GM03348 (cell line): ENCODE measurements around the gene RASSF1.

Source experiments
- DNase-seq: peaks from one replicate; pipeline ENCODE4 v3.0.0; 2012; ENCODE audit warnings: low spot score

Gene RASSF1

DNA sequence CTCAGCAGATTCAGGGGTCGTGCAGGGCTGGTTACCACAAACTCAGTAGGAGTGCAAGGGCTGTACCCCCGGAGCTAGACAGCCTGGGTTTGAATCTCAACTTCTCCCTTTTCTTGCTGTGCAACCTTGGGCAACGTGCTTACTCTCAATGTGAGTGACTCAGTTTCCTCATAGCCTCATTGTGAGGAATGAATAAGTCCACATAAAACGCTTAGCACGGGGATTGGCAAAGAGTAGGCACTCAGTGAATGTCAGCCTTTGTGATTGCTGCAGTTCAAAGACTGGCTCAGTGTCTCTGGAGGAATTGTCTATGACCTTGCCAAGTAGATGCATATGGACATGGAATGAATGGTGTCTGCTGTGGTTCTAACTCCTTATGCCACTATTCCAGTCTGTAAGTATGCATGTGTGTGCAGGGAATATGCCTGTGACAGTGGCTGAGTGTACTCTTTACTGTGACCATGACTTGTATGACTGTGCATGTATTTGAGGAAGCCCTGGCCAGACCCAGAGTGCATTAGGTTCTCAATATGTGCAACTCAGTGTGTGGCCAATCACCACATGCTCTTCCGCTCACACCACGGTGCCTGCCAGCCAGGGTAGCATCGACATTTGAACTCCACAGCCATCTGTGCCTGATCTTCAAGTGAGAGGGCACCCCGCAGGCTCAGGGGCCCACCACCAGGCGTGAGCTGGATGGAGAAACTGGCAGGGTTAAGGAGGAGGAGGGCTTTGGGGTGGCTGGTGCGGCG lies 40.5 kb downstream of the RASSF1 start:
- DNase-seq, result peak; percentile 22

- DNase-seq, result no peak
Measured at GRCh38 chr3:50299638-50299928, 41.1 kb downstream of the RASSF1 start.

GRCh38 chr3:50298836-50299637 lies 41.6 kb downstream of the RASSF1 start, which contains the start of the genes HYAL3 and NAA80:
Gene HYAL3, minus strand, starts transcription at chr3:50299405. Its CDS starts 3,803 bp downstream, at chr3:50295602.
Gene NAA80, minus strand, starts transcription at chr3:50299405. Its CDS starts 1,942 bp downstream, at chr3:50297463.
- DNase-seq, result peak; percentile 100

- DNase-seq, result no peak
Measured at GRCh38 chr3:50297896-50298725, 42.5 kb downstream of the RASSF1 start.

DNA sequence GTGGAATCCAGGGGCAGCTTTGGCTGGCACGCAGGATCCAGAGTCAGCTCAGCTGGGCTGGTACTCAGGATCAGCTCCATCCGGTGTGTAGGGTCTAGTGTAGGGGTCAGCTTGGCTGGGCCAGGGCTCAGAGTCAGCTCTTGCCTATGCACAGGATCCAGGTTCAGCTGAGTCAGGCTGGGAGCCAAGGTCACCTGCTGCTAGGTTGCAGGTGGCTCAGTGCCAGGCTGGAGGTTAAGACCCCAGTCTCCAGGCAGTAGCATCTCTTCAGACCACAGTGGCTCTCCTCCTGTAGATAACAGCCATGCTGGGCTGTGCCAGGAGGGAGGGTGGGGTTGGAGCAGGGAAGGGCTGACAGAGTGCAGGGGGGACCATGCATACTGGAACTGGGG lies 43.3 kb downstream of the RASSF1 start:
- DNase-seq, result no peak

DNA sequence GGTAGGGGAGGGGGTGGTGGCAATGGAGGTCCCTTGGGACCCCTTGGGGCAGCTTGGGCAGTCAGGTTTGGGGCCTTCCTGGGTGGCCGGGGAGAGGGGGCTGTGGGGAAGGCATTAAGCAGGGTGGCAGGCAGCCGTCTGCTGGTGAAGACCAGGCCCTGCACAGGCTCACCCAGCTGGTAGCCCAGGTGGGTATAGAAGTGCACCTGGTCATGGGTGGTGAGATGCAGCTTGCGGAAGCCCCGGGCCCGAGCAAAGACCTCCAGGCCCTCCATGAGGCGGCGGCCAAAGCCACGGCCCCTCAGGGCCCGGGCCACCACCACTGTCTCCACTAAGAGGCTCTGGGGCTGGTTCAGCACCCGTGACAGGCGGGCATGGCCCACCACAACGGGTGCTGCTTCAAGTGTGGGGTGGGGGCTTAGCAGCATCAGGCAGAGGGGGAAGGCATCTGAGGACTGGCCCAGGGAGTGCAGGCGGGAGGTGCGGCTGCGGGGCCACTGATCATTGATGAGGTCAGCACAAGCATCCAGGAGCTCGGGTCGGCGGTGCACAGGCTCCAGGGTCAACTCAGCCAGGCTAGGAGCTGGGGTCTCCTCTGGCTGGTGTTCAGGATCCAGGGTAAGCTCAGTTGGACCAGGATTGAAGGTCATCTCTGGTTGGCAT lies 43.8 kb downstream of the RASSF1 start:
- no peak for DNase-seq

GRCh38 chr3:50295553-50296431 lies 44.8 kb downstream of the RASSF1 start:
- DNase-seq, result no peak

DNA sequence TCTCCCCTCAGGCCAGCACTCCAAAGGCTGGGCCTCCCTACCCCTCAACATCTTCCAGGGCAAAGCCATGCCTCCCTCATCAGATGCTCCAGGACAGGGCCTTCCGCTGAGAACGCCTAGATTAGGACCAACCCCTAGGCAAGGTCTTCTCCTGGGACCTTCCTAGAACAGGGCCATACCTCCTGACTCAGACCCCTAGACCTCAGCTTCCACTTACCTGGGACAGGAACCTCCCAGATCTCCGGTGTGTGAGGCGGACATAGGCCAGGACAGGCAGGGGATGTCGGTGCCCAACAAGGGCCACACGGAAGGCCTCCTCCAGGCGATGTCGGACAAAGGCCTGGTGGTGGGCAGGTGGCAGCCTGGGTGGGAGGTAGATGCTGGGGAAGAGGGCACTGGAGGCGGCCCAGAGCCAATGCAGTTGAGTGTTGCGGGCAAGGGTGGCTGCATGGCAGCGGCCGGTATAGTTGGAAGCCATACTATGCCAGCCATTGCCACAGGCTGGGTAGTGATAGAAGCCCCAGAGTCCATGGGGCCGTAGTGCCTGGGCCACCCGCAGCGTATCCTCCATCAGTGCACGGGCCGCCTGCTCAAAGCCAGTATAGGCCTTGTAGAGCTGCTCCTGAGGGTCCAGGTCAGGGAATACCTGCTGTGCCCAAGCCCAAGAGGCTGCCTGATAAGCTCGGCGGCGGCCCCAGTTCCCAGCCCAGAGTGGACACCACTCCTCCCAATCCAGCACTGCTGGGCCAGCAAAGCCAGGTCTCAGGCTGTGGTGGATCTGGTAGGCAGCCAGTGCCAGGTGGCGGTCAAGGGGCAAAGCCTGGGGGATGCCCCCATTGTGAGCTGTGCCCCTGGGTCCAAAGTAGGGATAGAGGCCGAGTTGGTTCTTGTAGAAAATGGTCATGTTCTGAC lies 45.9 kb downstream of the RASSF1 start:
- DNase-seq, result no peak

DNA sequence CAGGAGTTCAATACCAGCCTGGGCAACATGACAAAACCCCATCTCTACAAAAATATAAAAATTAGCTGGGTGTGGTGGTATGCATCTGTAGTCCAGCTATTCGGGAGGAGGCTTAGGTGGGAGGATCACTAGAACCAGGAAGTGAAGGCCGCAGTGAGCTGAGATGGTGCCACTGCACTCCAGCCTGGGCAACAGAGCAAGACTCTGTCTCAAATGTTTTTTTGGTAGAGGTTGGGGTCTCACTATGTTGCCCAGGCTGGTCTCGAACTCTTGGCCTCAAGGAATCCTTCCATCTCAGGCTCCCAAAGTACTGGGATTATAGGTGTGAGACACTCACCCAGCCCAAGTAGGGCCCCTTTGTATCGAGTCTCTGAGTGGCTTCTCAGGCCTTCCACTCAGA lies 46.5 kb downstream of the RASSF1 start:
- no peak for DNase-seq

DNA sequence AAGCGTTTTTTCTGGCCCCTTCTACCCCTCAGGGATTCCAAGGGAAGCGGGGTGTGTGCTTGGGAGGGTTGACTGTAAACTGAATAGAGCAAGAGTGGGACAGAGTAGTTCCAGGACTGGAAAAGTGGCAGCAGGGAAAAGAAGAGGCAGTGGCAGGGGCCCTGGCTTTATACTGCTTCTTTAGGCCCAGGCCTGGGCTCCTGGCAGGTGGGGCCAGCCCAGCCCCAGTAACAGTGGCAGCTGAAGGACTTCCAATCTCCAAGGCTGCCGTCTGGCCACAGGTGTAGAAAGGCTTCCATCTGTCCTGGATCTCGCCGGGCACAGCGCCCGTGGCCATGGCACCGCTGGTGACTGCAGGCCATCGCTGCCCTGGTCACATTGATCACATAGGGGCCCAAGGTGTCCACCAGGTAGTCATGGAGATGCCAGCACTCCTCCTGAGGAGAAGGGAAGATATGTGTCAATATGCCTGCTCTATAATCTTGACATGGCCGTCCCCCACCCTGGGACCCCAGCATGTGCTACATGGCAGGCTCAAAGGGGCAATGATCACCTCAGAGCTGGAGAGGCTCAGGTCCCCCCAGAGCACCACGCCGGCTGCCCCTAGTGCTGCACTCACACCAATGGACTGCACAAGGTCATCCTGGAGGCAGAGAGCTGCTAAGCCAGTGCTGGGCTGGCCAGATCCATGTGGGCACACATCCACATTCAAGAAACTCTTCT lies 47.4 kb downstream of the RASSF1 start:
- DNase-seq, result no peak

- DNase-seq, result peak; percentile 97
Measured at GRCh38 chr3:50292159-50293078, 48.2 kb downstream of the RASSF1 start, which contains the start of gene IFRD2. Gene IFRD2, minus strand, starts transcription at chr3:50292429. Its CDS starts 155 bp downstream, at chr3:50292274.

DNA sequence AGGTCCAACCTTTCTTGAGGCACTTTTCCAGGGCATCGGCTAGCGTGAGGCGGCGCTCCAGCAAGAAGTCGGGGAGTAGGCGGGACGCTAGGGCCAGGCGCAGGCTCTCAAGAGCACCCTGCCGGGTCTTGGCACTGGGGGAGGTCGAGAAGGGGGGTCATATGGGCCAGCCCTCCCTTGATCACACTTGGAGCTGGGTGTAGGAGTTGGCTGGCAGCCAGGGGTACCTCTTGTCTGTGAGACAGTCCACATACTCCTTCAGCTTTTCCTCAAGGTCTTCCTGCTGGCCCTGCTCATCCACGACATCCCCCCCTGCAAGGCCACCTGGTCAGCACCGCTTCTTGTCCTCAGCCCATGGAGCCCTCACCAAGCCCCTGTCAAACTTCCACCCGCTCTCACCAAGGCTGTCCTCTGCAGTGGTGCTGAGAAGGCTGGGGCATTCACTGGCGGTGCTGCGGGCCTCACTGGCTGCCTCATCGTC lies 50.4 kb downstream of the RASSF1 start:
- no peak for DNase-seq

- DNase-seq, result no peak
Measured at GRCh38 chr3:50289130-50289529, 51.5 kb downstream of the RASSF1 start.

GRCh38 chr3:50288387-50289007 lies 52.1 kb downstream of the RASSF1 start:
- no peak for DNase-seq

GRCh38 chr3:50287262-50287661 lies 53.4 kb downstream of the RASSF1 start:
- no peak for DNase-seq

DNA sequence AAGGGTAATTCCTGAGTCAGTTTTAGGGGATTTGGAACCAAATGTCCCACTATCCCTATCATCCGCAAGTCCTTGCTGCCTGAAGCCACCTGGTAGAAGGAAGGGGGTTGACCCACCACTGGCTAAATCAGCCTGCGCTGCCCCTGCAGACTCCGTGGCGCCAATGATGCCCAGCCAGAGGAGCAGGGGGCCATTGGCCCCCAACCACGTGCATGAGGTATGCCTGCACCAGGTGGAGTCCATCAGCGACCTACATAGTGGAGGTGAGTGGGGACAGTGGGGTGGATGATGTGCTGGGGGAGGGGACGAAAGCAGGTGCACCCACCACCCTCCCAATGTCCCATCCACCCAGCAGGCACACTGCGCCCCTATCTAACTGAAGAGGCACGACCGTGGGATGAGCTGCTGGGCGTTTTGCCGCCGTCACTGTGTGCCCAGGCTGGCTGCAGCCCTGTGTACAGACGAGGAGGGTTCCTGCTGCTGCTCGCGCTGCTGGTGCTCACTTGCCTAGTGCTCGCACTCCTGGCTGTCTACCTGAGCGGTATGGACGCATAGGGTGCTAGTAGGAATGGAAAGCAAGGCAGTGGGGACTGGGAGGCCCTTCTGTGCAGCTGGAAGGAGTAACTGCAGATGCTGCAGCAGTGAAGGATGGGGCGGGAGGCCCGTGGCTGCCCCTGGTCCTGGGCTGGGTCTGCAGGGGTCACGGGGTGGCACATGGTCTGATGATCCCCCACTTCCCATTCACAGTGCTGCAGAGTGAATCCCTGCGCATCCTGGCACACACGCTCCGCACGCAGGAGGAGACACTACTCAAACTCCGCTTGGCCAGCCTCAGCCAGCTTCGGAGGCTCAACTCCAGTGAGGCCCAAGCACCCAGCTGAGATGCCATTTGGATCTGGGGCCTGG lies 54.1 kb downstream of the RASSF1 start:
- DNase-seq, result no peak
